IMR-90 (cell line): Measurements from ENCODE around the gene S100A12. TPM values are rescaled to one million over a fixed set of nuclear protein-coding genes. Genes with fewer than 3 reads are reported as not detected.

ENCODE experiments used
- ATAC-seq: fragments of 200-7000 bp; cut with Tn5 transposase; 2 replicates; pipeline ENCODE4 v1.9.1; 2020; ENCODE audit warnings: low read depth, mild to moderate bottlenecking, moderate library complexity
- BruUV-seq: library from RNA; stranded (reverse); fragments of 400-500 nt; replicated peaks from 2 replicates; lab custom pipeline; 2021; lab: Mats Ljungman, UMichigan
- CTCF ChIA-PET: fragments of 300-600 bp; formaldehyde crosslinking; extraction: SDS; loops from one replicate; lab custom pipeline; 2021; ENCODE audit warnings: antibody characterized with exemption; lab: Yijun Ruan, JAX
- POLR2A ChIA-PET: fragments of 300-600 bp; sonication (Branson Sonifier 250); formaldehyde crosslinking; loops from one replicate; lab custom pipeline; 2022; ENCODE audit warnings: antibody characterized with exemption; ENCODE audit not compliant: unreplicated experiment; lab: Charles Lee
- DNase-seq: peaks from one replicate; pipeline ENCODE4 v3.0.0; 2013
- H2AFZ ChIP-seq: replicated peaks from 2 replicates; pipeline ENCODE3; 2013; ENCODE audit warnings: low read length, mild to moderate bottlenecking; ENCODE audit not compliant: poor library complexity
- H2AK5ac ChIP-seq: 2 replicates; pipeline ENCODE4 v1.6.1; 2013; ENCODE audit warnings: low read depth, low read length, inconsistent platforms
- H2AK9ac ChIP-seq: replicated peaks from 2 replicates; pipeline ENCODE3; 2013; ENCODE audit warnings: mild to moderate bottlenecking, low read depth, low read length, moderate library complexity; ENCODE audit not compliant: poor library complexity
- H2BK120ac ChIP-seq: 2 replicates; pipeline ENCODE4 v1.6.1; 2013; ENCODE audit warnings: low read depth, low read length, inconsistent platforms
- H2BK15ac ChIP-seq: 3 replicates; pipeline ENCODE4 v1.6.1; 2013; ENCODE audit warnings: low read depth, low read length, inconsistent platforms
- H2BK20ac ChIP-seq: 2 replicates; pipeline ENCODE4 v1.6.1; 2013; ENCODE audit warnings: low read depth, mild to moderate bottlenecking, inconsistent platforms, low read length, moderate library complexity
- H2BK5ac ChIP-seq: 2 replicates; pipeline ENCODE4 v1.6.1; 2013; ENCODE audit warnings: mild to moderate bottlenecking, low read depth, low read length, inconsistent platforms; ENCODE audit not compliant: poor library complexity, severe bottlenecking
- H3K14ac ChIP-seq: replicated peaks from 2 replicates; pipeline ENCODE4 v1.6.1; 2013; ENCODE audit warnings: low read depth, low read length, inconsistent platforms
- H3K18ac ChIP-seq: 2 replicates; pipeline ENCODE4 v1.6.1; 2013; ENCODE audit warnings: low read depth, low read length, control low read depth
- H3K23ac ChIP-seq: 2 replicates; pipeline ENCODE4 v1.6.1; 2013; ENCODE audit warnings: low read depth, low read length, inconsistent platforms
- H3K27ac ChIP-seq: 2 replicates; pipeline ENCODE4 v1.5.1; 2013; ENCODE audit warnings: mild to moderate bottlenecking, control low read depth, low read length; ENCODE audit not compliant: insufficient read depth
- H3K27me3 ChIP-seq: 2 replicates; pipeline ENCODE4 v1.6.1; 2013; ENCODE audit warnings: low read length; ENCODE audit not compliant: control insufficient read depth, insufficient read depth
- H3K36me3 ChIP-seq: 2 replicates; pipeline ENCODE4 v1.6.1; 2013; ENCODE audit warnings: low read length, mixed read lengths; ENCODE audit not compliant: control insufficient read depth, insufficient read depth
- H3K4ac ChIP-seq: 2 replicates; pipeline ENCODE4 v1.6.1; 2013; ENCODE audit warnings: low read depth, low read length, inconsistent platforms
- H3K4me1 ChIP-seq: 2 replicates; pipeline ENCODE4 v1.6.1; 2013; ENCODE audit warnings: low read length, mixed read lengths; ENCODE audit not compliant: control insufficient read depth, insufficient read depth
- H3K4me2 ChIP-seq: 2 replicates; pipeline ENCODE4 v1.6.1; 2013; ENCODE audit warnings: low read depth, mild to moderate bottlenecking, control low read depth, low read length, moderate library complexity
- H3K4me3 ChIP-seq: 2 replicates; pipeline ENCODE4 v1.5.1; 2013; ENCODE audit warnings: low read depth, mild to moderate bottlenecking, control low read depth, low read length, moderate library complexity; ENCODE audit not compliant: insufficient read depth
- H3K56ac ChIP-seq: 2 replicates; pipeline ENCODE4 v1.6.1; 2013; ENCODE audit warnings: low read length, inconsistent platforms; ENCODE audit not compliant: insufficient read depth; ENCODE audit errors: extremely low read depth
- H3K79me1 ChIP-seq, 2 experiments: 2 replicates each; pipeline ENCODE4 v1.6.1; 2013; ENCODE audit warnings: low read length in 2 of 2, inconsistent platforms in 1 of 2, low read depth in 1 of 2
- H3K9ac ChIP-seq: 2 replicates; pipeline ENCODE4 v1.6.1; 2013; ENCODE audit warnings: low read depth, low read length, control low read depth
- H3K9me1 ChIP-seq: 2 replicates; pipeline ENCODE4 v1.6.1; 2013; ENCODE audit warnings: low read length, inconsistent platforms; ENCODE audit not compliant: insufficient read depth
- H3K9me3 ChIP-seq: 2 replicates; pipeline ENCODE4 v1.6.1; 2013; ENCODE audit warnings: low read length; ENCODE audit not compliant: control insufficient read depth, insufficient read depth
- H4K20me1 ChIP-seq: 2 replicates; pipeline ENCODE4 v1.6.1; 2013; ENCODE audit warnings: low read length, inconsistent platforms; ENCODE audit not compliant: insufficient read depth
- H4K5ac ChIP-seq: 2 replicates; pipeline ENCODE4 v1.6.1; 2013; ENCODE audit warnings: mild to moderate bottlenecking, low read depth, low read length, control low read depth
- H4K8ac ChIP-seq, 2 experiments: 2 replicates each; pipeline ENCODE4 v1.6.1; 2013; ENCODE audit warnings: low read depth in 2 of 2, low read length in 2 of 2, control low read depth in 1 of 2, inconsistent platforms in 1 of 2
- H4K91ac ChIP-seq: 2 replicates; pipeline ENCODE4 v1.6.1; 2013; ENCODE audit warnings: low read depth, low read length, inconsistent platforms; ENCODE audit not compliant: insufficient read depth
- BHLHE40 ChIP-seq: fragments of 150-350 bp; IDR thresholded peaks from 2 replicates; pipeline ENCODE4 v1.6.1; 2016; ENCODE audit warnings: mild to moderate bottlenecking, low read depth, low read length
- CHD1 ChIP-seq: IDR thresholded peaks from 2 replicates; pipeline ENCODE4 v1.6.1; 2012; ENCODE audit warnings: low read depth, low read length, improper control_type of control experiment
- FOS ChIP-seq: fragments of 150-350 bp; IDR thresholded peaks from 2 replicates; pipeline ENCODE4 v1.6.1; 2016; ENCODE audit warnings: low read depth, low read length
- MAZ ChIP-seq: IDR thresholded peaks from 2 replicates; pipeline ENCODE4 v1.6.1; 2012; ENCODE audit warnings: low read depth, mild to moderate bottlenecking, low read length, improper control_type of control experiment, moderate library complexity, borderline replicate concordance
- MXI1 ChIP-seq: IDR thresholded peaks from 2 replicates; pipeline ENCODE4 v1.6.1; 2012; ENCODE audit warnings: low read depth, mild to moderate bottlenecking, low read length, moderate library complexity, borderline replicate concordance
- NFE2L2 ChIP-seq: fragments of 150-350 bp; IDR thresholded peaks from 2 replicates; pipeline ENCODE4 v1.6.1; 2016; ENCODE audit warnings: low read depth, mild to moderate bottlenecking, low read length
- POLR2A ChIP-seq: IDR thresholded peaks from 2 replicates; pipeline ENCODE4 v1.6.1; 2012; ENCODE audit warnings: mild to moderate bottlenecking, low read depth, low read length
- RCOR1 ChIP-seq: IDR thresholded peaks from 2 replicates; pipeline ENCODE4 v1.6.1; 2012; ENCODE audit warnings: mild to moderate bottlenecking, low read length, improper control_type of control experiment; ENCODE audit not compliant: insufficient replicate concordance
- USF2 ChIP-seq: fragments of 150-350 bp; IDR thresholded peaks from 2 replicates; pipeline ENCODE4 v1.6.1; 2017; ENCODE audit warnings: mild to moderate bottlenecking, antibody characterized with exemption, low read length, low read depth
- whole genome bisulfite sequencing, 2 experiments: methylation state at CpG; one replicate each; pipeline versions ENCODE4 v1.1.5 to v1.1.7; 2013; ENCODE audit warnings: missing lambda C conversion rate in 2 of 2; ENCODE audit not compliant: insufficient read length in 1 of 2; ENCODE audit errors: extremely low coverage in 2 of 2; 5-methylcytosine and 5-hydroxymethylcytosine counted together
- dilution Hi-C: fragments of 300-500 bp; cut with HindIII; formaldehyde crosslinking; loops from one replicate; pipeline ENCODE4 v1.14.3; 2018; ENCODE audit warnings: low sequenced_read_pairs; ENCODE audit not compliant: unreplicated experiment
- in situ Hi-C: fragments of 300-500 bp; cut with MboI; formaldehyde crosslinking; loops from 3 replicates; pipeline ENCODE4 v1.14.3; 2019; ENCODE audit warnings: low sequenced_read_pairs, inconsistent platforms, mixed read lengths
- intact Hi-C: fragments of 100-400 bp; cut with micrococcal nuclease; formaldehyde crosslinking; loops from 2 replicates; pipeline ENCODE4 v1.10.0; 2022
- polyA plus RNA-seq, 3 experiments: library from polyadenylated mRNA; depleted of rRNA; stranded (reverse); fragments of >200 nt; gene quantifications; 2 replicates each; pipeline ENCODE4 v1.2.3, GENCODE V29; 2012; ENCODE audit warnings: low replicate concordance in 1 of 3
- total RNA-seq: library from RNA; depleted of rRNA; stranded (reverse); fragments of >200 nt; gene quantifications from 2 replicates; pipeline ENCODE4 v1.2.3, GENCODE V29; 2012
- TF ChIP-seq, protein P1 (sequence below): conservative IDR thresholded peaks from 2 replicates; pipeline ENCODE4 v1.5.1; 2012; ENCODE audit warnings: mild to moderate bottlenecking, low read depth, low read length, improper control_type of control experiment
- TF ChIP-seq, protein P2 (sequence below): fragments of 150-350 bp; IDR thresholded peaks from 2 replicates; pipeline ENCODE4 v1.6.1; 2016; ENCODE audit warnings: low read depth, mild to moderate bottlenecking, low read length, moderate library complexity, borderline replicate concordance

S100A12 gene
- total and polyA plus RNA-seq, 2 of the 4 experiments (the other 2 are of a cell fraction), result not detected

DNA sequence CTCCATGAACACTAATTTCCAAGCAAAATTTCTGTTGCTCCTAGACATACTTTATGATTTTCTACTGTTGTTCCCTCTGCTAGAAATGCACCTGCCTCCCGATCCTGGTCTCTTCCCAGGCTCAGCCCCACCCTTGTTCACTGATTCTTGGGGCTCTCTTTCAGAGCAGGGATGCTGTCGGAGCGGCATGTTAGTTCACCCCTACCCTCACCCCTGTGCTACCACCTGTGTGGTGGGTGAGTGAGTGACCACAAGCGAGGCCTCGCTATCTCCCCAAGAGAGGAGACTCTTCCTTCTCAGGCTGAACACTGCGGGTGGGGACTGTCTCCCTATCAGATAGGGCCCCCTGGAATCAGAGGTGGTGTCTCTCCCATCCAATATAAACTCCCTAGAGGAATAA, 20.4 kb upstream of the S100A12 start:
- no peak overlapping the region for H3K9ac ChIP-seq
- H3K18ac ChIP-seq, result no peak overlapping the region
- no peak overlapping the region for H2AFZ ChIP-seq
- H3K79me1 ChIP-seq, result no peaks in the 10 kb centered on the region
- H3K14ac ChIP-seq, result no peak overlapping the region
- no peak overlapping the region for H3K4me2 ChIP-seq
- no peak overlapping the region for H2AK9ac ChIP-seq
- no peak overlapping the region for H4K8ac ChIP-seq
- H3K36me3 ChIP-seq, result no peaks in the 10 kb centered on the region
- no peaks in the 10 kb centered on the region for H3K9me3 ChIP-seq
- ATAC-seq, result no peak
- in situ Hi-C loops (no loop called here), dilution Hi-C loops (no loop called here), intact Hi-C loops (no loop called here)
- no peak overlapping the region for H3K56ac ChIP-seq
- no peaks in the 10 kb centered on the region for H3K4me1 ChIP-seq
- POLR2A ChIA-PET, result no interaction called here
- no peak overlapping the region for H2BK15ac ChIP-seq
- no peak overlapping the region for H2BK5ac ChIP-seq
- no peak overlapping the region for H3K4me3 ChIP-seq
- no peak overlapping the region for H2BK20ac ChIP-seq
- H3K4ac ChIP-seq, result no peak overlapping the region
- H3K9me1 ChIP-seq, result no peaks in the 10 kb centered on the region
- H3K27ac ChIP-seq, result no peak overlapping the region
- H3K23ac ChIP-seq, result no peak overlapping the region
- H4K91ac ChIP-seq, result no peak overlapping the region
- H2BK120ac ChIP-seq, result no peak overlapping the region
- no peaks in the 10 kb centered on the region for H4K20me1 ChIP-seq
- no peak for DNase-seq
- peaks cover 3% of the 10 kb centered on the region; the same call in 1 of the 2 replicates for H3K27me3 ChIP-seq
- H2AK5ac ChIP-seq, result no peak overlapping the region
- TF ChIP-seq POLR2A (no peak), RCOR1 (no peak), USF2 (no peak), BHLHE40 (no peak), CHD1 (no peak), NFE2L2 (no peak), MXI1 (no peak), FOS (no peak), MAZ (no peak)
- TF ChIP-seq, protein P1, sequence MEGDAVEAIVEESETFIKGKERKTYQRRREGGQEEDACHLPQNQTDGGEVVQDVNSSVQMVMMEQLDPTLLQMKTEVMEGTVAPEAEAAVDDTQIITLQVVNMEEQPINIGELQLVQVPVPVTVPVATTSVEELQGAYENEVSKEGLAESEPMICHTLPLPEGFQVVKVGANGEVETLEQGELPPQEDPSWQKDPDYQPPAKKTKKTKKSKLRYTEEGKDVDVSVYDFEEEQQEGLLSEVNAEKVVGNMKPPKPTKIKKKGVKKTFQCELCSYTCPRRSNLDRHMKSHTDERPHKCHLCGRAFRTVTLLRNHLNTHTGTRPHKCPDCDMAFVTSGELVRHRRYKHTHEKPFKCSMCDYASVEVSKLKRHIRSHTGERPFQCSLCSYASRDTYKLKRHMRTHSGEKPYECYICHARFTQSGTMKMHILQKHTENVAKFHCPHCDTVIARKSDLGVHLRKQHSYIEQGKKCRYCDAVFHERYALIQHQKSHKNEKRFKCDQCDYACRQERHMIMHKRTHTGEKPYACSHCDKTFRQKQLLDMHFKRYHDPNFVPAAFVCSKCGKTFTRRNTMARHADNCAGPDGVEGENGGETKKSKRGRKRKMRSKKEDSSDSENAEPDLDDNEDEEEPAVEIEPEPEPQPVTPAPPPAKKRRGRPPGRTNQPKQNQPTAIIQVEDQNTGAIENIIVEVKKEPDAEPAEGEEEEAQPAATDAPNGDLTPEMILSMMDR, result no peak
- TF ChIP-seq, protein P2, sequence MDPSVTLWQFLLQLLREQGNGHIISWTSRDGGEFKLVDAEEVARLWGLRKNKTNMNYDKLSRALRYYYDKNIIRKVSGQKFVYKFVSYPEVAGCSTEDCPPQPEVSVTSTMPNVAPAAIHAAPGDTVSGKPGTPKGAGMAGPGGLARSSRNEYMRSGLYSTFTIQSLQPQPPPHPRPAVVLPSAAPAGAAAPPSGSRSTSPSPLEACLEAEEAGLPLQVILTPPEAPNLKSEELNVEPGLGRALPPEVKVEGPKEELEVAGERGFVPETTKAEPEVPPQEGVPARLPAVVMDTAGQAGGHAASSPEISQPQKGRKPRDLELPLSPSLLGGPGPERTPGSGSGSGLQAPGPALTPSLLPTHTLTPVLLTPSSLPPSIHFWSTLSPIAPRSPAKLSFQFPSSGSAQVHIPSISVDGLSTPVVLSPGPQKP, result no peak
- H4K5ac ChIP-seq, result no peak overlapping the region
- no CpG with 5 or more reads among the region's 6 CpGs for WGBS, 2 experiments
- CTCF ChIA-PET, result no interaction called here
- no TSS peak for BruUV-seq
